Bronchial epithelial cell (primary cell): ENCODE measurements around the gene STAB1. TPM values are rescaled to one million over a fixed set of nuclear protein-coding genes. Genes with fewer than 3 reads are reported as not detected.
"Not testable (repeated sequence)": the region's sequence is repeated elsewhere in the genome, so short reads cannot be mapped to it uniquely, and the experiment has no call there.

Source experiments
- DNase-seq: peaks from one replicate; pipeline ENCODE4 v3.0.0-alpha.2; 2010; ENCODE audit warnings: low read depth
- FAIRE-seq: peaks from 2 replicates; lab custom pipeline; 2011; peaks lifted over from hg19 to GRCh38; lab: Jason Lieb, UNC
- H3K27me3 ChIP-seq: 2 replicates; pipeline ENCODE4 v1.5.1; 2011; ENCODE audit warnings: low read length; ENCODE audit not compliant: control insufficient read depth, insufficient read depth
- H3K36me3 ChIP-seq: 2 replicates; pipeline ENCODE4 v1.5.1; 2011; ENCODE audit warnings: low read length; ENCODE audit not compliant: control insufficient read depth, insufficient read depth
- H3K4me3 ChIP-seq: 2 replicates; pipeline ENCODE4 v1.5.1; 2011; ENCODE audit warnings: mild to moderate bottlenecking, low read depth, low read length, control low read depth
- total RNA-seq: library from RNA; depleted of rRNA; stranded (reverse); fragments of >200 nt; gene quantifications from 2 replicates; pipeline ENCODE4 v1.2.1, GENCODE V29; 2014
- TF ChIP-seq, protein P1 (sequence below): IDR thresholded peaks from 2 replicates; pipeline ENCODE4 v1.5.1; 2011; ENCODE audit warnings: mild to moderate bottlenecking, moderate library complexity, low read length, control low read depth, inconsistent platforms; ENCODE audit not compliant: insufficient read depth, severe bottlenecking

STAB1 gene
- total RNA-seq, 1 donor from 2014 or later = under 0.01 TPM

DNA sequence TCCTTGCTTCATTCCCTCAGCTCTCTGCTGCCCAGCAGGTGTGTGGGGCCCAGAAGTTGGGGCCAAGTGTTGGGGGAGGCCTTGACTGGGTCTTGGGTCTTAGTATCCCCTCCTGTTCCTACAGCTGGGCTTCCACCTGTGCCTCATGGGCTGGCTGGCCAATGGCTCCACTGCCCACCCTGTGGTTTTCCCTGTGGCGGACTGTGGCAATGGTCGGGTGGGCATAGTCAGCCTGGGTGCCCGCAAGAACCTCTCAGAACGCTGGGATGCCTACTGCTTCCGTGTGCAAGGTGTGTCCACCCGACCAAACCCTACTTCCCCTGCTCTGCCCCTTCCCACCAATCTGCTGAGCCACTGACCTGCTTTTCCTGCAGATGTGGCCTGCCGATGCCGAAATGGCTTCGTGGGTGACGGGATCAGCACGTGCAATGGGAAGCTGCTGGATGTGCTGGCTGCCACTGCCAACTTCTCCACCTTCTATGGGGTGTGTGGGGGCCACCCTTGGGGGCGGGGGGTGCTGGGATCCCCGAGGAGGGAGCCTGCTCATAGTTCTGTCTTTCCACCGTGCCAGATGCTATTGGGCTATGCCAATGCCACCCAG lies 27.6 kb downstream of the STAB1 start:
- peaks cover under 1% of the 10 kb centered on the region for H3K27me3 ChIP-seq
- DNase-seq = no peak
- H3K36me3 ChIP-seq = peaks cover 10% of the 10 kb centered on the region
- TF ChIP-seq, protein P1, sequence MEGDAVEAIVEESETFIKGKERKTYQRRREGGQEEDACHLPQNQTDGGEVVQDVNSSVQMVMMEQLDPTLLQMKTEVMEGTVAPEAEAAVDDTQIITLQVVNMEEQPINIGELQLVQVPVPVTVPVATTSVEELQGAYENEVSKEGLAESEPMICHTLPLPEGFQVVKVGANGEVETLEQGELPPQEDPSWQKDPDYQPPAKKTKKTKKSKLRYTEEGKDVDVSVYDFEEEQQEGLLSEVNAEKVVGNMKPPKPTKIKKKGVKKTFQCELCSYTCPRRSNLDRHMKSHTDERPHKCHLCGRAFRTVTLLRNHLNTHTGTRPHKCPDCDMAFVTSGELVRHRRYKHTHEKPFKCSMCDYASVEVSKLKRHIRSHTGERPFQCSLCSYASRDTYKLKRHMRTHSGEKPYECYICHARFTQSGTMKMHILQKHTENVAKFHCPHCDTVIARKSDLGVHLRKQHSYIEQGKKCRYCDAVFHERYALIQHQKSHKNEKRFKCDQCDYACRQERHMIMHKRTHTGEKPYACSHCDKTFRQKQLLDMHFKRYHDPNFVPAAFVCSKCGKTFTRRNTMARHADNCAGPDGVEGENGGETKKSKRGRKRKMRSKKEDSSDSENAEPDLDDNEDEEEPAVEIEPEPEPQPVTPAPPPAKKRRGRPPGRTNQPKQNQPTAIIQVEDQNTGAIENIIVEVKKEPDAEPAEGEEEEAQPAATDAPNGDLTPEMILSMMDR = no peak
- no peak for FAIRE-seq
- no peak overlapping the region for H3K4me3 ChIP-seq

DNA sequence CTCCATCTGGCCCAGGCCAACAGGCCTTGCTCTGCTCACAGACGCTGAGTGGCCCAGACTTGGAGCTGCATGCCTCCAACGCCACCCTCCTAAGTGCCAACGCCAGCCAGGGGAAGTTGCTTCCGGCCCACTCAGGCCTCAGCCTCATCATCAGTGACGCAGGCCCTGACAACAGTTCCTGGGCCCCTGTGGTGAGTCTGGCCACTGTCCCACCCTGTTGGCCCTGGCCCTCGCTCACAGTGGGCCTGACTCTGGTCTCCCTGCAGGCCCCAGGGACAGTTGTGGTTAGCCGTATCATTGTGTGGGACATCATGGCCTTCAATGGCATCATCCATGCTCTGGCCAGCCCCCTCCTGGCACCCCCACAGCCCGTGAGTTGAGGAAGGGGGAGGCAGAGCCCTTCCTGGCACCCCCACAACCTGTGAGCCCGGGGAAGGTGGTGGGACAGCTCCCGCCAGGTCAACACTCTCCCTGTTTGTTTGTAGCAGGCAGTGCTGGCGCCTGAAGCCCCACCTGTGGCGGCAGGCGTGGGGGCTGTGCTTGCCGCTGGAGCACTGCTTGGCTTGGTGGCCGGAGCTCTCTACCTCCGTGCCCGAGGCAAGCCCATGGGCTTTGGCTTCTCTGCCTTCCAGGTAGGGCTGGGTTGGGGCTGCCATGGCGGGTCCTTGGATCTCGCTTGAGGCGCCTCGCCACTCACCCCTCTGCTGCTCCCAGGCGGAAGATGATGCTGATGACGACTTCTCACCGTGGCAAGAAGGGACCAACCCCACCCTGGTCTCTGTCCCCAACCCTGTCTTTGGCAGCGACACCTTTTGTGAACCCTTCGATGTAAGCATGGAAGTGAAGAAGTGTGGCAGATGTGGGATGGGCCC lies 28.5 kb downstream of the STAB1 start:
- TF ChIP-seq, protein P1 = no peak
- no peak for FAIRE-seq
- no peak for DNase-seq
- peaks cover 18% of the 10 kb centered on the region for H3K36me3 ChIP-seq
- no peak overlapping the region for H3K4me3 ChIP-seq
- H3K27me3 ChIP-seq = no peaks in the 10 kb centered on the region

DNA sequence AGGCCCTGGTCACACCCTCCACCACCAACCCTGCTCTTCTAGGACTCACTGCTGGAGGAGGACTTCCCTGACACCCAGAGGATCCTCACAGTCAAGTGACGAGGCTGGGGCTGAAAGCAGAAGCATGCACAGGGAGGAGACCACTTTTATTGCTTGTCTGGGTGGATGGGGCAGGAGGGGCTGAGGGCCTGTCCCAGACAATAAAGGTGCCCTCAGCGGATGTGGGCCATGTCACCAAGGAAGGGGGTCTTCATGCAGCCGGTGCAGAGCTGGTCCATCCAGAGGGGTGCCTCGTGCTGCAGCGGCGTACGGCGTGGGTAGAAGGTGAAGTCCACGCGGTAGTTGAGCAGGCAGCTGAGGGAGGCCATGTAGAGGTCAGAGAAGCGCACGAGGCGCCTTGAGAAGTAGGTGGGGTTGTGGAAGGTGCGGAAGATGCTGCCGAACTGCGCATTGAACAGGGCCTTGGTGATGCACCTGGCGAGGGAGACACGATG lies 29.2 kb downstream of the STAB1 start:
- Histone ChIP-seq H3K4me3 (no peak overlapping the region), H3K27me3 (no peaks in the 10 kb centered on the region), H3K36me3 (peaks cover 23% of the 10 kb centered on the region)
- DNase-seq (no peak), FAIRE-seq (no peak)
- TF ChIP-seq, protein P1 = no peak

GRCh38 chr3:52524752-52525679 lies 29.9 kb downstream of the STAB1 start:
- DNase-seq (peak; percentile 68), FAIRE-seq (no peak)
- Histone ChIP-seq H3K27me3 (no peaks in the 10 kb centered on the region), H3K36me3 (peaks cover 23% of the 10 kb centered on the region), H3K4me3 (no peak overlapping the region)
- TF ChIP-seq, protein P1 = no peak

DNA sequence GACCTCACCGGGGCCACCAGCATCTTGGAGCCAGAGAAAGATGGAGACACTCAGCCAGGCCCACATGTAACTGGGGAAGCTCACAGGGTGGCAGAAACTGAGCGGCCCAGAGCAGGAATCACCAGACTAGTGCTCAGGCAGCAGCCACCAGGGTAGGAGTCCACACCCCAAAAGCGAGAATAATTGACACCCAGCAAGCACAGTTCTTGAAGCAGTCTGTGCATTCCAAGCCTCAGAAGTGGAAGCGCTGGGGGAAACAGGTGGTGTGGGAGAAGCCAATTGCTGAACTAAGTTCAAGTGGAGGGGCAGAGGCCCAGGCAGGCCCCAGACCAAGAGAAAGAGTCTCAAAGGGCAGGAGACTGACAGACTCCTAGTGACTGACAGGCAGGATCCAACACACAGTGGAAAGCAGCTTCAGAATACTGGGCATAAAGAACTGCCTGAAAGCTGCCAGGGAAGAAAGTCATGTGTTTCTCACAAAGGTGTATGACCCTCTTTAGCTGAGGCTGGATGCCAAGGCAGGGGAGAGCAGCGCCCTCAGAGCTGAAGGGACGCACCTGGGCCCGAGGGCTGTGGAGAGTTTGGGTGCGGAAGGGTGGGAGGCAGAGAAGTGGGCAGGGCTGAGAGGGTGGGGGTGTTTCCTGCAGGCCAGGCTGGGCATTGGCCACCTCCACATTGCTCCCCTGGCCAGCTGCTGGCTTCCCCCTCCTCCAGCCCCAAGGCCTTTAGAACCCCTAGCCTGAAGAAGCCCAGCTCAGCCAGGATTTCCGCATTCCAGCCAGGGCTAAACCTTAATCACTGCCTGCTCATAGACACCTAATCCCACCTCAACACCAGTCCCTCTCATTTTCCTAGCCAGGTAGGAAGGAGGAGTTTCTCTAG lies 30.8 kb downstream of the STAB1 start:
- Histone ChIP-seq H3K4me3 (no peak overlapping the region), H3K36me3 (peaks cover 23% of the 10 kb centered on the region), H3K27me3 (no peaks in the 10 kb centered on the region)
- FAIRE-seq (peak; percentile 73), DNase-seq (peak; percentile 95)
- TF ChIP-seq, protein P1 = no peak

- not testable (repeated sequence) for DNase-seq, FAIRE-seq, H3K4me3 ChIP-seq, H3K27me3 ChIP-seq
- peaks cover 23% of the 10 kb centered on the region for H3K36me3 ChIP-seq
Observed at GRCh38 chr3:52526671-52527038, 31.5 kb downstream of the STAB1 start.
